Pancreas (tissue), 10 donors: ENCODE results near the gene GANC. TPM values are rescaled to one million over a fixed set of nuclear protein-coding genes. Genes with fewer than 3 reads are reported as not detected.
"Not testable (repeated sequence)": the region's sequence is repeated elsewhere in the genome, so short reads cannot be mapped to it uniquely, and the experiment has no call there.

Experiments used
- ATAC-seq, 4 donors: fragments of 200-7000 bp; cut with Tn5 transposase; one replicate each; pipeline versions ENCODE4 v1.8.0 to v1.9.1; 2020; ENCODE audit warnings: mild to moderate bottlenecking in 4 of 4, moderate library complexity in 4 of 4
- DNase-seq, 6 donors: peaks; one replicate each; pipeline ENCODE4 v3.0.0-alpha.2; 2020
- FAIRE-seq: peaks from 2 replicates; lab custom pipeline; 2012; peaks lifted over from hg19 to GRCh38; lab: Jason Lieb, UNC
- H3K27ac ChIP-seq, 4 donors: fragments of 200-600 bp; sonication (generic); 1 replicate in 3 of 4; 2 replicates in 1 of 4; pipeline versions ENCODE4 v1.5.0 to v1.8.0; 2020
- H3K27me3 ChIP-seq, 4 donors: fragments of 200-600 bp; one replicate each; pipeline ENCODE4 v1.8.0; 2021
- H3K36me3 ChIP-seq, 3 donors: fragments of 200-600 bp; sonication (generic) in 1 of 3; one replicate each; pipeline versions ENCODE4 v1.5.0 to v1.8.0; 2020 to 2021
- H3K4me1 ChIP-seq, 3 donors: fragments of 200-600 bp; one replicate each; pipeline ENCODE4 v1.8.0; 2021
- H3K4me3 ChIP-seq, 4 donors: fragments of 200-600 bp; sonication (generic) in 2 of 4; one replicate each; pipeline versions ENCODE4 v1.5.0 to v1.8.0; 2020 to 2021
- H3K9me3 ChIP-seq, 4 donors: fragments of 200-600 bp; one replicate each; pipeline ENCODE4 v1.8.0; 2021
- WGBS, 2 donors: extraction: QIAGEN DNeasy Blood & Tissue Kit; methylation state at CpG; one replicate each; pipeline ENCODE4 v1.1.7; 2013; 5-methylcytosine and 5-hydroxymethylcytosine counted together
- intact Hi-C, 3 donors: fragments of 100-400 bp; cut with DNase I; formaldehyde crosslinking; loops; one replicate each; pipeline versions ENCODE4 v1.11.1 to v1.14.2; 2022
- polyA plus RNA-seq, 2 donors: library from polyadenylated mRNA; stranded (reverse); fragments of 200-250 nt; gene quantifications; one replicate each; pipeline ENCODE4 v1.2.3, GENCODE V29; 2013
- total RNA-seq, 6 donors: library from RNA; stranded (reverse); fragmentation: NEBNext Ultra II Directional in 4 of 6; extraction: Animal tissue kit (Norgen Biotek cat#: 25700) in 4 of 6; gene quantifications; one replicate each; pipeline versions ENCODE4 v1.2.1 to v1.2.4, GENCODE V29; 2021 to 2023
- TF ChIP-seq, protein P1 (sequence below), 4 donors: fragments of 200-600 bp; sonication (generic) in 3 of 4; IDR thresholded peaks; one replicate each; pipeline versions ENCODE4 v1.5.0 to v1.8.0; 2021; ENCODE audit warnings: antibody characterized with exemption in 4 of 4
- donor health status: healthy with polysubstance abuse.
- donor health status: DM: no; HTN: no; CAD: no; lungs with moderate emphysema.
- donor health status: DM: no; HTN: no; CAD: no.
- donor health status: control.
- donor health status: control.
- donor health status: Bipolar disorder and iron deficiency.
- donor health status: DM: yes; HTN: yes; CAD: no.
- donor health status: DM: no; HTN: no; CAD: no.
- donor health status: DM: no; HTN: no; CAD: no.
- donor health status: DM: yes; HTN: yes; CAD: no.

The GANC gene
- total and polyA plus RNA-seq, 8 donors = 6.9 to 21.1 (median 10.1) TPM

DNA sequence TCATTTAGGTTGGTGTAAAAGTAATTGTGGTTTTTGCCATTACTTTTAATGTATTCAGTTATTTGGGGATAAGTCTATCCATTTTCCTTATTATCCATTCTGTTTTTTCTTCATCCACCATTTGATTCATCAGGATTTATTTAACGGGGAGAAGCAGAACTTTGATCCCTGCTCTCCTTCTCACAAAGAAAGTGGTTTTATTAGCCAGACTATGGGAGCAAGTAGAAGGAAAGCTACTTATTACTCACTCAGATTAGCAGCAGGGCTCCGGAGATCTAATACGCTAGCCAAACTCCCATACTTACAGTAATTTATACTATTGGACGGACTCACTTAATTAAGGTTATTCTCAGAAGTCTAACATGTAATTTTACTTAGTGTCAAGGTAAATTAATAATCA is 14.9 kb downstream of the GANC start:
- Histone ChIP-seq H3K4me3 (no peak overlapping the region), H3K27me3 (no peaks in the 10 kb centered on the region), H3K36me3 (peaks cover 0 to 8% (median 4%) of the 10 kb centered on the region in 3 donors), H3K9me3 (no peaks in the 10 kb centered on the region), H3K27ac (no peak overlapping the region), H3K4me1 (peaks cover 5 to 13% (median 9%) of the 10 kb centered on the region in 3 donors)
- intact Hi-C loops = no loop called here
- ATAC-seq = no peak
- TF ChIP-seq, protein P1, sequence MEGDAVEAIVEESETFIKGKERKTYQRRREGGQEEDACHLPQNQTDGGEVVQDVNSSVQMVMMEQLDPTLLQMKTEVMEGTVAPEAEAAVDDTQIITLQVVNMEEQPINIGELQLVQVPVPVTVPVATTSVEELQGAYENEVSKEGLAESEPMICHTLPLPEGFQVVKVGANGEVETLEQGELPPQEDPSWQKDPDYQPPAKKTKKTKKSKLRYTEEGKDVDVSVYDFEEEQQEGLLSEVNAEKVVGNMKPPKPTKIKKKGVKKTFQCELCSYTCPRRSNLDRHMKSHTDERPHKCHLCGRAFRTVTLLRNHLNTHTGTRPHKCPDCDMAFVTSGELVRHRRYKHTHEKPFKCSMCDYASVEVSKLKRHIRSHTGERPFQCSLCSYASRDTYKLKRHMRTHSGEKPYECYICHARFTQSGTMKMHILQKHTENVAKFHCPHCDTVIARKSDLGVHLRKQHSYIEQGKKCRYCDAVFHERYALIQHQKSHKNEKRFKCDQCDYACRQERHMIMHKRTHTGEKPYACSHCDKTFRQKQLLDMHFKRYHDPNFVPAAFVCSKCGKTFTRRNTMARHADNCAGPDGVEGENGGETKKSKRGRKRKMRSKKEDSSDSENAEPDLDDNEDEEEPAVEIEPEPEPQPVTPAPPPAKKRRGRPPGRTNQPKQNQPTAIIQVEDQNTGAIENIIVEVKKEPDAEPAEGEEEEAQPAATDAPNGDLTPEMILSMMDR (IDR thresholded peaks at IDR 0.05) = no peak
- no peak for DNase-seq
- FAIRE-seq = no peak
- 96 to 97% methylated on average over 4 of the region's 4 CpGs for WGBS, 2 donors

DNA sequence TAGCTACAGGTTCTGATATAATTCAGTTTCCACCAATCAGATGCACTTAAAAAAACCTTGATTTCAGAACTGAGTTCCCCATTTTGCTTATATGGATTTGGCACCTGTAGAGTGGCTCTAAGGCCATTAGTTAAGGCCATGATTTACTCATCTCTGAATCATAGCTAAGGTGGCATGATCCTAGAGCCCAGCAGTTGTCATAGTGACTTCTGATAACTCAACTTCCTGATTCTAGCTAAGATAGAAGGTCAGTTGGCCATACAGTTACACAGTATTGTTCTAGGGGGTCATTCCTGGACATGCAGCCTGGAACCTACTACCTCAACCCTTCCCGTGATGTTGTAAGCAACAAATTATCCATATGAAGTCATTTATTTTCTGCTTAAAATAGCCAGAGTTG is 16.2 kb downstream of the GANC start:
- ATAC-seq (no peak), FAIRE-seq (no peak), DNase-seq (no peak)
- Histone ChIP-seq H3K27ac (no peak overlapping the region), H3K36me3 (peaks cover 0 to 14% (median 5%) of the 10 kb centered on the region in 3 donors), H3K4me1 (peaks cover 5 to 13% (median 9%) of the 10 kb centered on the region in 3 donors), H3K27me3 (no peaks in the 10 kb centered on the region), H3K9me3 (no peaks in the 10 kb centered on the region), H3K4me3 (no peak overlapping the region)
- intact Hi-C loops = no loop called here
- TF ChIP-seq, protein P1 (IDR thresholded peaks at IDR 0.05) = no peak
- WGBS, 2 donors = 95 to 97% methylated on average over 1 of the region's 1 CpG

DNA sequence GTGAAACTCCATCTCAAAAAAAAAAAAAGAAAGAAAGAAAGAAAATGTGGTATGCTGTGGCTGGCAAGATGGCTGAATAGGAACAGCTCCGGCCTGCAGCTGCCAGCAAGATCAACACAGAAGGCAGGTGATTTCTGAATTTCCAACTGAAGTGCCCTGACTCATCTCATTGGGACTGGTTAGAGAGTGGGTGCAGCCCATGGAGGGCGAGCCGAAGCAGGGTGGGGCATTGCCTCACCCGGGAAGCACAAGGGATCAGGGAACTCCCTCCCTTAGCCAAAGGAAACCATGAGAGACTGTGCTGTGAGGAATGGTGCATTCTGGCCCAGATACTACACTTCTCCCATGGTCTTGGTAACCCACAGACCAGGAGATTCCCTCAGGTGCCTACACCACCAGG is 28.0 kb downstream of the GANC start:
- H3K27ac ChIP-seq, FAIRE-seq, H3K9me3 ChIP-seq, H3K4me1 ChIP-seq, H3K4me3 ChIP-seq, DNase-seq, ATAC-seq, H3K27me3 ChIP-seq, H3K36me3 ChIP-seq, intact Hi-C loops: not testable (repeated sequence)
- WGBS, 2 donors = 76 to 98% methylated on average over 4 of the region's 4 CpGs

DNA sequence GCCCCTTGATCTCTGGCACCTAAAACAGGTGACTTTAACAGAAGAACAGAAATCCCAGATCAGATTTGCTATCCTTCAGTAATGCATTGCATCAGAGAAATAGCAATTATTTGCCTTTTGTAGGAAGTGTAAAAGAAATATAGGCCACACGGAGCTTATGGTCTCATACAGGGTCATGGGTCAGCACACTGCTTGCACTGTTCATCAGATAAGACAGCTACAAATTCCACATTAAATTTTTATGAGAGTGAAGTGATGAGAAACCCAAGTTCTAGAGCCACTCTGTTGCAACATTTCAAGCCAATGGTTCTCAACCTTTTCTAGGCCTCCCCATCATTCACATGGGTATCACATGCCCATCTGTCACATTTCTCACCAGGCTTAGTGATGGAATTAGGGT is 33.7 kb downstream of the GANC start:
- Histone ChIP-seq H3K27me3 (no peaks in the 10 kb centered on the region), H3K36me3 (peaks cover 0 to 7% (median 0%) of the 10 kb centered on the region in 3 donors), H3K4me3 (no peak overlapping the region), H3K4me1 (no peaks in the 10 kb centered on the region), H3K27ac (no peak overlapping the region), H3K9me3 (no peaks in the 10 kb centered on the region)
- FAIRE-seq (no peak), DNase-seq (no peak), ATAC-seq (no peak)
- intact Hi-C loops = no loop called here
- TF ChIP-seq, protein P1 (IDR thresholded peaks at IDR 0.05) = no peak
- WGBS, 2 donors = 76 to 89% methylated on average over 1 of the region's 1 CpG

DNA sequence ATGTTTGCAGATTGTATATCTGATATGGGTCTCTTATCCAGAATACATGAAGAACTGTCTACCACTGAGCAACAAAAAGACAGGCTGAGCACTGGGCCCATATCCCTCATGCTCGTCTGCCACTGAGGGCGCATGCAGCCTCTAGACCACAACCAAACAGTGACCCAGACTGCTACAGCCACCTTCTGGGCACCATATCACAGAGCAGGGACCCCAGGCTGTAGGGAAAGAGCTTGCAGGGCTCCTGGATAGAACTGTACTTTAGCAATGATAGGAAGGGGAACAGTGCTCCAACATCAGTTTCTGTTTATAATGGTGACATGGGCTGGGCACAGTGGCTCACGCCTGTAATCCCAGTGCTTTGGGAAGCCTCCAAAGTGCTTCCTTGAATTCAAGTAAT is 40.5 kb downstream of the GANC start:
- DNase-seq (no peak), ATAC-seq (no peak), FAIRE-seq (no peak)
- Histone ChIP-seq H3K27ac (no peak overlapping the region), H3K9me3 (no peaks in the 10 kb centered on the region), H3K27me3 (no peaks in the 10 kb centered on the region), H3K4me3 (no peak overlapping the region), H3K36me3 (peaks cover 0 to 7% (median 0%) of the 10 kb centered on the region in 3 donors), H3K4me1 (no peaks in the 10 kb centered on the region)
- intact Hi-C loops = no loop called here
- 45 to 53% methylated on average over 3 of the region's 3 CpGs for WGBS, 2 donors
- TF ChIP-seq, protein P1 (IDR thresholded peaks at IDR 0.05) = no peak
